Renal pelvis (tissue), 12 donors: ENCODE results near the gene NRSN1. TPM values are rescaled to one million over a fixed set of nuclear protein-coding genes. Genes with fewer than 3 reads are reported as not detected.
A peak's percentile ranks its signal among the peaks of the same experiment; 100 is the strongest.

ENCODE experiments used
- DNase-seq: peaks from one replicate; pipeline ENCODE4 v3.0.0-alpha.2; 2013
- long read RNA-seq, 16 experiments: transcript quantifications; one replicate each; lab custom pipeline, GENCODE V29; 2026
- polyA plus RNA-seq, 3 donors: library from polyadenylated mRNA; unstranded; fragments of 120-200 nt; gene quantifications; one replicate each; pipeline ENCODE4 v1.2.1, GENCODE V29; 2013; ENCODE audit not compliant: insufficient read length in 3 of 3

NRSN1 gene, protein sequence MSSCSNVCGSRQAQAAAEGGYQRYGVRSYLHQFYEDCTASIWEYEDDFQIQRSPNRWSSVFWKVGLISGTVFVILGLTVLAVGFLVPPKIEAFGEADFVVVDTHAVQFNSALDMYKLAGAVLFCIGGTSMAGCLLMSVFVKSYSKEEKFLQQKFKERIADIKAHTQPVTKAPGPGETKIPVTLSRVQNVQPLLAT
- polyA plus RNA-seq = 1 to 10 TPM in 2 of 3 donors, under 1 TPM in 1; 0.44 to 1.4 (median 1.1) TPM
- long read RNA-seq, donor 1 = 0 reads
- long read RNA-seq, donor 2 = 0 reads
- long read RNA-seq, donor 3 = 0 reads
- long read RNA-seq, donor 4 = 0 reads
- long read RNA-seq, donor 5 = 0 reads
- long read RNA-seq, donor 6 = 0 reads
- long read RNA-seq, donor 7, partial matches to known transcripts = 0 of 1 reads
- long read RNA-seq, donor 7, other reads (novel, unspliced or antisense) = 0 of 1 reads
- long read RNA-seq, donor 8 = 0 reads
- long read RNA-seq, donor 9 = 0 reads
- long read RNA-seq, donor 10 = 0 reads
- long read RNA-seq, donor 11 = 0 reads
- long read RNA-seq, donor 12 = 0 reads
- long read RNA-seq, donor 13 = 0 reads
- long read RNA-seq, donor 14 = 0 reads
- long read RNA-seq, donor 15, partial matches to known transcripts = 0 of 1 reads
- long read RNA-seq, donor 15, other reads (novel, unspliced or antisense) = 0 of 1 reads
- long read RNA-seq, donor 16, partial matches to known transcripts = 0 of 2 reads
- long read RNA-seq, donor 16, other reads (novel, unspliced or antisense) = 0 of 2 reads

DNA sequence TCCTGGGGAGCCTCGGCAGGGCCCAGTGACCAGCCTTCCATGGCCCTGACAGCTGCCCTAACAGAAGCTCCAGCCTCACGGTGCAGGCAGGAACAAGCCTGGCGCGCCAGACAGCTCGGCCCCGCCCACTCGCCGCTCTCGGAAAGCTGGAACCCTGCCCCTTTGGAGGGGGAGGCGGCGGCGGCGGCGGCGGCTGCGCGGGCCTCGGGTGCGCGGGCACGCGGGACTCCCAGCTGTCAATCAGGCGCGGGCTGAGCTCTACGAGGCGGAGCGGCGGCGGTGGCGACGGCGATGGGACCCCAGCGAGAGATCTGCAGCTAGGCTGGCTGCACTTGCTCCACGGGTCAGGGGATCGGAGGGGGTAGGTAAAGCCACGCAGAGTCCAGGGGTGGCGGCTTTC lies at the start of gene NRSN1:
Gene NRSN1, plus strand, starts transcription at position 236 of the 400 bp plus-strand sequence. CDS start 8,113 bp downstream, outside the sequence.
- DNase-seq = peak; percentile 24

DNA sequence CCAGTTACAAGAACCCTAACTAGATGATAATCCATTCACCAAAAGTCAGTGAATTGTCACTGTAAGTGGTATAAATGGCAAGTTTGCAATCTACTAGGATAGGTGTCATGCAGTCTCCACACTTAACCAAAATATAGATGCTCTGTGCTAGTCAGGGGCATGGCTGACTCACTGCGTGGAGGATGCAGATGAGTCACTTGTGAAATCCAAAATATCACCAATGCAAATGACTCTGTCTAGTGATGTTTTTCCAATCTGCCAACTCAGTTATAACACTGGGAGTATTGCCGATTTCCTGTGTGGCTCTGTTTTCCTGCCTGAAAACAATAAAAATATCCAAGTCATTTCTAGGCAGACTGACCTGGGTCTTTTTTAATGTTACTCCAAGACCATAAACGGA lies 47.8 kb upstream of the NRSN1 start:
- no peak for DNase-seq

GRCh38 chr6:24079076-24079475 lies 46.9 kb upstream of the NRSN1 start:
- DNase-seq = no peak

DNA sequence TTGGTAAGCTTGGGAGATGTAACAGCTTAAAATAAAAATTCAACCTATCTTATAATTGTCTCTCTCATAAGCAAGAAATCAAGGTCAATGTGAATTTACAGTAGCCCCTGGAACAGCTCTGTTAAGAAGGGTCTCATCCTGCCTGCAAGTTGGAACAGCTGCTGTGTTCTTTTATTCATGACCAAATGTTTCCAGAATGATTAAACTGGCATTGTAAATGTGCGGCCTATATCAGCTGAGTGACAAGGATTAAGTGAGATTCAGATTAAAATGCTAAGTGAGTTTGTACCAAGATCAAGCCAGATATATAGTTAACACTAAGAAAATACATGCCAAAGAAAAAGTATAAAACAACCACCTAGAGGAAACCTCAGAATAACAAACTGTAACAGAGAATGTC lies 45.3 kb upstream of the NRSN1 start:
- no peak for DNase-seq

DNA sequence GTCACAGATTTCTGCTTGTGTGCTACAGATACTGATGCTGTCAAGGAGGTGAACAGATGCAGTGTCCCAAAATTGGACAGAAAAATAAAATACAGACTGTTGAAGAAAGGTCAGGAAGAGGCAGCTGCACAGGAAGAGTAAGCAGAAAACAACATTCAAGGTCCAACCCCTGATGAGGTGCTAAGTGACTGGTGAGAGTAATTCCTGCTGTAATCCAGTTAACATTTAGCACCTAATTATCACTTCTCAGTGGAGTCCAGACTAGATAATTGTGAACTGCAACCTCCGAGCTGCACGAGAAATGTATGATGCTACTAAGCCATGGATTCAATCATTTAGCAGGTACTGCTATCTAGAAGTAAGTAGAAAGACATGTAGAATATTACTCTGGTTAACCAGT lies 36.3 kb upstream of the NRSN1 start:
- DNase-seq = no peak

DNA sequence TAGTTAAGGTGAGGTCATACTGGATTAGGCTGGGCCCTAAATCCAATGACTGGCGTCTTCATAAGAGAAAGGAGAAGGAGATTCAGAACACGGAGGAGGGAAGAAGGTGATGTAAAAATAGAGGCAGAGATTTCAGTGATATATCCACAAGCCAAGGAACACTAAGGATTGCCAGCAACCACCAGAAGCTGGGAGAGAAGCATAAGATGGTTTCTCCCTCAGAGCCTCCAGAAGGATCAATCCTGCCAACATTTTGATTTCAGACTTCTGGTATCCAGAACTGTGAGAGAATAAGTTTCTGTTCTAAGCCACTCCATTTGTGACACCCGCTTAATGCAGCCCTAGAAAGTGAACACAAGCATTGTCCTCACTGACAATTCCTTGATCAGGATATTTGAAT lies 33.6 kb upstream of the NRSN1 start:
- no peak for DNase-seq

- DNase-seq = no peak
Observed at GRCh38 chr6:24093381-24093780, 32.6 kb upstream of the NRSN1 start.

- DNase-seq = no peak
Observed at GRCh38 chr6:24099181-24099580, 26.8 kb upstream of the NRSN1 start.

DNA sequence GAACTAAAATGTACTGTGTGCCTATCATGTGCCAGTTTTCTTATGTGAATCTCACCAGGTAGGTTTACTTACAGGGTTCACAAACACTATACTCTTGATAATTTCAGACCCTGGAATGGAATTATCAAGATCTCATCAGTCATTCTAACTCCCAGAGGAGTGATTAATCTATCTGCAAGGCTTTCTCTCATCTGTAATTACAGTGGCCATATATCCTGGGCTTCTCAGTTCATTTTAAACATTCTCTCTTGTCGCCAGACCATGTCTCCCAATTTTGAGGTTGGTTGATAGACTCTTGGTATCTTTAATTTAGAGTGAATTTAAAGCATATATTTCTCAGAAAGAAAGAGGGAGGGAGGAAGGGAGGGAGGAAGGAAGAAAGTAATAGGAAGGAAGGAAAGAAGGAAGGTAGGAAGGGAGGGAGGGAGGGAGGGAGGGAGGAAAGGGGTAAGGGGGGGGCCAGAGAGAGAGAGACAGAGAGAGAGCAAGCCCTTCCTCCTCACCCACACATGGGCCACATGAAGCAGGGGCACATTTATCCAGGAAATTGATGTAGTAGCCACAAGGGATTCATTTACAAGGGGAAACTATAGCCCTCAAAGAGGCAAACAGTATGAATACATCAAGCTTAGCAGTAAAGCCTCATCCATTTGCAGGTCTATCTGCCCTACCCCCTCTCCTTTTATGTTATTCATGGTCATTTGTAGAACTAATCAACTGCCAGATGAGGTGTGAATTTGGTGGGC lies 25.8 kb upstream of the NRSN1 start:
- DNase-seq = no peak

DNA sequence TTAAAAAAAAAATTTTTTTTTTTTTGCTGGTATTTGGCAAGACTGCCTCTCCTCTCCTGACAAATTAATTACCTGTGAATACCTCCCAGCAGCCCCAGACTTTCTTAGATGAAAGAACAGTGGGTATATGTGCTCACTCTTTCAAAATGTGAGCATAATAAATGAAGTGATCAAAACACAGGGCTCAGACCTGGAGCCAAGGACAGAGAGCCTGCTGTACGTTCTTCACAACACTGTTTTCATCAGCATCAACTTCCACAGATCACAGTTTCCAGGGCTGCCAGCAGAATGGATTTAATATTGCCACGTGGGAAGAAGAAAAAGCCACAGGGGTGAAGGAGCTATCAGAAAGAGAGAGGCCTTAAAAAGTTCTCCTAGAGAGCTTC lies 25.3 kb upstream of the NRSN1 start:
- DNase-seq = no peak

GRCh38 chr6:24105191-24105590 lies 20.8 kb upstream of the NRSN1 start:
- DNase-seq = no peak

DNA sequence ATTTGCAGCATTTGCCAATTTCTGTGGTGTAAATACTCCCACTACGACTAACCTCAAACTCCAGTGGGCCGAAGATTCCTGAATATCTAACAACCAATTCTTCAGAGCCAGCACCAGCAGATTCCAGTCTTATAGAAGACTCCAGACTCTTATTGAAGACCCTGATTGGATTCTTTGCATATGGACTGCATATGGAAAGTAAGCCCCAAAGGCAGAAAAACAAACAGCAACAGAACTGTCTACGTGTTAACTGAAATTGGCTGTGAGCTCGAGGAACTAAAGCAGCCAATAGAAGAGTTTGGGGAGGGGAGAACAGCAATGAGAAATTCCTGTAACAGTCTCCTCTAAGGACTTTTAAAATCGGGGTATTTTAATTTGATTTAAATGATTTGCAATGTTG lies 19.7 kb upstream of the NRSN1 start:
- DNase-seq = no peak

DNA sequence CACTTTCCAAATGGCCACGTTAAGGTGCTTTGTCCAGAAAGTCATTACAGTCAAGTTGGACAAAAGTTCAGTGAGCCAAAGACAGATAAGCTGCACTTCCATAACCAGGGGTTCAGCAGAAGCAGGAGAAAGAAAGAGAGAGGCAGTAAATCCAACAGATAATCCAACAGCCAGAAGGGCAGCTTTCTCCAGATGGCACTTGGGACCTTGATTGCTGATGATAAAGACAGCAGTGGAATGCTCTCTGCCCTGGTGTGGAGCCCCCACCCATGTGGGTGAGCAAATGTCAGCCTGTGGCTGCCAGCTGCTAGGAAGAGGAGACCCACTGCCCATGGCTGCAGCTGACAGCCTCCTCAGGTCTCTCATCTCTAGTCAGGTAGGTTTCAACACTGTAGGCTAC lies 18.7 kb upstream of the NRSN1 start:
- DNase-seq = no peak

DNA sequence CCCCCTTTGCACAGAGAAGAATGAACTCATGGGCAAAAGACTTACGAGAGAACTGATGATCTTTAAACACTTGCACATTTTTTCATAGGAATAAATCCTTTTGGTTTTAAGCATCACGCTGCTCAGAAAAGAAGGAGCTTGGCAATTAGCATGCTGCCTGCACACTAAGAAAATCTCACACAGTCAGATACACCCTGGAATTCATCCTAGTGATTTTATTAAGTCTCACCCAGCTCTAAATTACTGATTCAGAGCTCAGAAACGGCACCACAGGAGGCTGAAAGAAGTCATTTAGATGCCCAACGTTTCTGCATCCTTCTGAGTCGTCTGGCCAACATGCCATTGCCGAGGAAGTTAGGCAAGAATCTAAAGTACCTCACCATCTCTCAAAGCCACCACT lies 18.0 kb upstream of the NRSN1 start:
- DNase-seq = no peak

- no peak for DNase-seq
Observed at GRCh38 chr6:24110417-24110816, 15.6 kb upstream of the NRSN1 start.

- no peak for DNase-seq
Observed at GRCh38 chr6:24113891-24114290, 12.1 kb upstream of the NRSN1 start.

DNA sequence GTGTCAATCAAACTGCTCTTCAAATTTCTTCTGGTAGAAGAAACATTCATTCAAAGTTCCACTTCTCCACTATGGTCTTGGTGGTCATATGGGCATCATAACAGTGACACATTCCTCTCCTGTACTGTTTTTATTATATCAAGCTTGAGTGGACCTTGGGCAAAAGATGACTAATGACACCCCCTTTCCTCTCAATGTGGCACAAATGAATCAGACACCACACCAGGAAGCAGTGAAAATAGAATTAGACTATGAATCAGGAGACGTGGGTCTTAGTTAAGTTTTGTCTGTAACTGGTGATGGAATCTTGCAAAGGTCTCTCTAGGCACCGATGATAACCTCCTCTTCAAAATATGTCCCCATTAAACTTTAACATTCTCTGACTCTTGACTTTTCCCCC lies 9.0 kb upstream of the NRSN1 start:
- no peak for DNase-seq

- DNase-seq = no peak
Observed at GRCh38 chr6:24122139-24122538, 3.9 kb upstream of the NRSN1 start.

GRCh38 chr6:24126586-24127192 lies 674 bp downstream of the NRSN1 start:
- peak; percentile 89 for DNase-seq

DNA sequence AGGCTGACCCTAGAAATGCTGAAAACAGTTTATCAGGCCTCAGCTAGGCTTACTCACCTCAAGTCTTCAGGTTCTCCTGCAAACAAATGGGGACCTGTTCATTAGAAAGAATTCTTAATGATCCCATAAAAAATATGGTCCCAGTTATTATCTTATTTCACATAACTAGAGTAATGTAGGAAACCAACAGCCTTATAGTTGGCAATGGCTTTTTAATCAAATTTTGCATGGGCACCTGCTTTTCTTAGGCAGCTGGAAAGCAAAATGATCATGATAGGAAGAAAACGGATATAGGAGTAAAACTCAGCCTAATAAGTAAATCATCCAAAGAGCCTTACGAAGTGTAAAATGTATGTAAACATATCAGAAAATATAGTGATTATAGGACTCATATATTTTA lies 1.3 kb downstream of the NRSN1 start:
- no peak for DNase-seq

GRCh38 chr6:24131751-24132150 lies 5.7 kb downstream of the NRSN1 start:
- DNase-seq = no peak

DNA sequence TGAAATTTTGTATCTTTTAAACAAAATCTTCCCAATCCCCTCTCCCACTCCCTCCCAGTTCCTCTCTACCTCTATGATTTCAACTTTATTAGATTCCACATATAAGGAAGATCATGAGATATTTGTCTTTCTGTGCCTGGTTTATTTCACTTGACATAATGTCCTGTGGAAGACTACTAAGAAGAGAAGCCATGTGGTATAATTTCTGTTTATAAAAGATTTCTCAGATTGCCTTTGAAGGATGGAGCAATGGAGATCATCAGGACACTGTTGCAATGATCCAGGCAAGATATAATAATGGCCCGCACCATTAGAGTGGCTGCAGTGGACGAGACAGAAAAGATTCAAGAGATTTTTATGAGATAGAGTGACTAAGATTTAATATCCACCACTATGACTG lies 13.1 kb downstream of the NRSN1 start:
- DNase-seq = no peak
